SK-N-SH (cell line): ENCODE measurements around the gene NKD1.

Experiments
- EP300 ChIP-seq, 2 experiments: IDR thresholded peaks; 2 replicates each; pipeline versions ENCODE4 v1.4.0 to v1.6.1; 2012; ENCODE audit warnings: borderline replicate concordance in 1 of 2, low read depth in 1 of 2, low read length in 1 of 2
- FOXM1 ChIP-seq: IDR thresholded peaks from 2 replicates; pipeline ENCODE4 v1.4.0; 2012; ENCODE audit warnings: low read depth, mild to moderate bottlenecking
- TF ChIP-seq, protein P1 (sequence below): fragments of 200-600 bp; sonication (generic); IDR thresholded peaks from 2 replicates; pipeline ENCODE4 v1.6.1; 2017; ENCODE audit warnings: antibody characterized with exemption, mild to moderate bottlenecking, moderate library complexity

DNA sequence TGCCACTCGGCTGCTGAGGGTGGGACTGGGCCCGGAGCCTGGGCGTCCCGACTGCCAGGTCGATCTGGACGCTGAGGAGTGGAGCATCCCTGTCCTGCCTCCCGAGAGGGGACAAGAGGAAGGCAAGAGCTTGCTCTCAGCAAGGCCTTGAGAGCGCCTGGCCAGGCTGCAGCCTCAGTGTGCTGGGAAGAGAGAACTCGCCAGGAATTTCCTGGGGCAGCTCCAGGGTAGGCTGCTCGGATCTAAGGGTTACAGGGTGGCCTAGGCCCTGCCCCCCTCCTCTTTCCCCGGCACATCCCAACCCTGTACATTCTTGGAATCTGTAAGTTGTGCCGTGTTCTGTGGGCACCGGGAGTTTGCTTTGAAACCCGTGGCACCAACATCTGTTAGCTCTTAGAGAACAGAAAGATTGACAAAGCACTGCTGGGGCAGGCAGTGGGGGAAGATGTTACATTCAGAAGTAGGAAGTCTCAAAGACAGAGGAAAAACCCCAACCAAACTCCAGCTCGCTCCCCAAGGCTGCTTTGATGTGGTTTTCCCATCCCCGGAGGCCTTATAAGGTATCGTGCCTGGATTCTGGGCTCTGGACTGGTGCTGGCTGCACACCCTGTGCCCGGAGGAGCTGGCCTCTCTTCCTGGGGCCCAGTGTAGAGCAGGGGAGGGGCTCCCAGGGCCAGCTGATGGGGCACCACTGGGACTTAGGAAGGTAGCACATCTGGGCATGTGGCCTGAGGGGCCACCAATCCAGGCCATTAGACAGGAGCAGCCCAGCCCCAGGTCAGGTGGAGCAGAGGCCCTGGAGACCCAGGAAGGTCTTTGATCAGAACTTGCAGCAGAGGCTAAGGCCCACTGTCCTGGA lies 55.2 kb downstream of the NKD1 start:
- TF ChIP-seq EP300 (IDR thresholded peaks at IDR 0.05; ENCODE audit: borderline replicate concordance in 1 of 2, low read depth in 1 of 2, low read length in 1 of 2), result no peak
- TF ChIP-seq, protein P1, sequence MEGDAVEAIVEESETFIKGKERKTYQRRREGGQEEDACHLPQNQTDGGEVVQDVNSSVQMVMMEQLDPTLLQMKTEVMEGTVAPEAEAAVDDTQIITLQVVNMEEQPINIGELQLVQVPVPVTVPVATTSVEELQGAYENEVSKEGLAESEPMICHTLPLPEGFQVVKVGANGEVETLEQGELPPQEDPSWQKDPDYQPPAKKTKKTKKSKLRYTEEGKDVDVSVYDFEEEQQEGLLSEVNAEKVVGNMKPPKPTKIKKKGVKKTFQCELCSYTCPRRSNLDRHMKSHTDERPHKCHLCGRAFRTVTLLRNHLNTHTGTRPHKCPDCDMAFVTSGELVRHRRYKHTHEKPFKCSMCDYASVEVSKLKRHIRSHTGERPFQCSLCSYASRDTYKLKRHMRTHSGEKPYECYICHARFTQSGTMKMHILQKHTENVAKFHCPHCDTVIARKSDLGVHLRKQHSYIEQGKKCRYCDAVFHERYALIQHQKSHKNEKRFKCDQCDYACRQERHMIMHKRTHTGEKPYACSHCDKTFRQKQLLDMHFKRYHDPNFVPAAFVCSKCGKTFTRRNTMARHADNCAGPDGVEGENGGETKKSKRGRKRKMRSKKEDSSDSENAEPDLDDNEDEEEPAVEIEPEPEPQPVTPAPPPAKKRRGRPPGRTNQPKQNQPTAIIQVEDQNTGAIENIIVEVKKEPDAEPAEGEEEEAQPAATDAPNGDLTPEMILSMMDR, result no peak
- no peak for TF ChIP-seq FOXM1
